GM12873 (cell line): Measurements from ENCODE around the gene HOXA9.

ENCODE experiments used
- CTCF ChIP-seq: IDR thresholded peaks from 2 replicates; pipeline ENCODE4 v1.5.1; 2012; ENCODE audit warnings: low read depth, mild to moderate bottlenecking, moderate library complexity, low read length, control low read depth; ENCODE audit not compliant: insufficient read depth; ENCODE audit errors: missing control alignments

Gene HOXA9

GRCh38 chr7:27153526-27153925 is 11.8 kb downstream of the HOXA9 start:
- no peak for TF ChIP-seq CTCF

- no peak for TF ChIP-seq CTCF
Measured at GRCh38 chr7:27152816-27153442, 12.4 kb downstream of the HOXA9 start.

GRCh38 chr7:27151931-27152815 is 13.2 kb downstream of the HOXA9 start, which contains the start of gene HOXA3:
Gene HOXA3 (minus strand): TSS chr7:27152583. CDS start chr7:27110640, 41,943 bp downstream.
- TF ChIP-seq CTCF: no peak

- no peak for TF ChIP-seq CTCF
Measured at GRCh38 chr7:27151341-27151930, 13.9 kb downstream of the HOXA9 start.

GRCh38 chr7:27150568-27151340 is 14.6 kb downstream of the HOXA9 start:
- peak; percentile 80 for TF ChIP-seq CTCF

GRCh38 chr7:27149842-27150567 is 15.3 kb downstream of the HOXA9 start:
- TF ChIP-seq CTCF: no peak
